HG02943 (cell line): Measurements from ENCODE around the gene GJC2.
"Not testable (repeated sequence)": the region's sequence is repeated elsewhere in the genome, so short reads cannot be mapped to it uniquely, and the experiment has no call there.

Source experiments
- ATAC-seq: cut with Tn5 transposase; IDR thresholded peaks from one replicate; pipeline ENCODE4 v1.9.1; 2021; ENCODE audit warnings: mild to moderate bottlenecking, low read depth, moderate library complexity; ENCODE audit not compliant: unreplicated experiment

GJC2 gene

DNA sequence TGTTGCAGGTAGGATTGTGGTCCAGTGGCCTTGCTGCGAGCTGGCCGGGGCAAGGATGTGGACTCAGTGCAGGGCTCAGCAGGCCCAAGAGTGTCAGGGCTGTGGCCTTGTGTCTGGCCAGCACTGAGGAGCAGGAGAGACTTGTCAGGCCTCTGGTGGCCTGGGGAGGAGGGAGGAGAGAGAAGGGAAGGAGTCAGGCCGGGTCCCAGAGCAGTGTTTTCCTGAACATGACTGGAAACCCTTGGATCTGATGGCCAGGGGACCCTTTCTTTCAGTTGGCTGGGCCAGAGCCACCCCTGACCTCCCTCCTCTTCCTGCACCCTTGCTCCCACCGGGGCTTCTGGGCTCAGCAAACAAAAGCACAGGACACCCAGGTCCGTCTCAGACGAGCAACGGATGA, 20.9 kb downstream of the GJC2 start:
- no peak for ATAC-seq

- ATAC-seq: no peak
Observed at GRCh38 chr1:228171221-228171891, 21.6 kb downstream of the GJC2 start.

- ATAC-seq: no peak
Observed at GRCh38 chr1:228172591-228173527, 23.1 kb downstream of the GJC2 start.

GRCh38 chr1:228173528-228174481, 24.1 kb downstream of the GJC2 start:
- ATAC-seq: not testable (repeated sequence)

GRCh38 chr1:228174482-228175315, 25.0 kb downstream of the GJC2 start:
- no peak for ATAC-seq

GRCh38 chr1:228175316-228176023, 25.7 kb downstream of the GJC2 start:
- no peak for ATAC-seq

GRCh38 chr1:228176024-228176395, 26.3 kb downstream of the GJC2 start:
- ATAC-seq: no peak

DNA sequence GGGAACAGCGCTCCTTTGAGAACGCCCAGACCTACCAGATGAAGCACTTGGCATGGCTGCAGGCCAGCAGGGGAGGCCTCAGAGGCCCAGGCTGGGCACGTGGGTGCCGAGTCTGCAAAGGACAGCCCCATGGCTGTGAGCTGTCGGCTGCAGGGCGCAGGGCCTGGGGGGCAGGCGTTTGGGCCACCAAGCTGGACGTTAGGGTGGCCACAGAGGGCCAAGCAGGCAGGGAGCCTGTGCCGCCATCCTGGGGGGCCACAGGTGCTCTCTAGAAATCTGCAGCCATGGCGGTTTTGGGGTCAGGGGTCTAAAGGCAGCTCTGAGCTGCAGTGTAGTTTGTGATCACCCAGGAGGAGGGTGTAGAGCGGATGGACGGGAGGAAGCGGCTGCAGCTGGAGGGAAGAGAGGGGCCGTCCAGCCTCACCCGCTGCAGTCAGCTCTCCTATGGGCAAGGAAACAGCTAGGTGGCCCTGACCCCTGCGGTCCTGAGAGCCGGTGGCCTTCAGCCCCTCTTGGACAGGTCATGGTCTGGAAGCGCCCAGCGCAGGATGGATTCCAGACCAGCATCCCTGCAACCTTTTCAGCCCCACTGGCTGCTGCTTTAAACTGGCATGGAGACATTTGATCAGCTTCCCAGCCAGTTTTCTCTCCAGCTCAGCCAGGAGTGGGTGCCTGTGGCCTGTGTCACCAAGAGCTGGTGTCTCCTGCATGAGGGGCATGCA, 26.9 kb downstream of the GJC2 start:
- no peak for ATAC-seq

DNA sequence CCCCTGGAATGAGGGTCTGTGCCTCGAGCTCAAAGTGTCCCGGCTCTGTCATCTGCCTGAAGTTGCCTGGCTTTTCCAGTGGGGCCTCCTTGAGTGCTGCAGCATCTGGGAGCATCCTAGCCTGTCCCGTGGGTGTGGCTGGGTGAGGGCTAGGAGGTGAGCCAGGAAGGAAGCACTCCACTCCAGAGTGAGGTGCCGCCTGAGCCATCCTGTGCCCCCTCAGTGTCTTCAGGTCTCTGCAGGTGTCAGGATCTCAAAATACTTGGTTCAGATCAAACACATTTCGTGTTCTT, 27.4 kb downstream of the GJC2 start:
- ATAC-seq: no peak

DNA sequence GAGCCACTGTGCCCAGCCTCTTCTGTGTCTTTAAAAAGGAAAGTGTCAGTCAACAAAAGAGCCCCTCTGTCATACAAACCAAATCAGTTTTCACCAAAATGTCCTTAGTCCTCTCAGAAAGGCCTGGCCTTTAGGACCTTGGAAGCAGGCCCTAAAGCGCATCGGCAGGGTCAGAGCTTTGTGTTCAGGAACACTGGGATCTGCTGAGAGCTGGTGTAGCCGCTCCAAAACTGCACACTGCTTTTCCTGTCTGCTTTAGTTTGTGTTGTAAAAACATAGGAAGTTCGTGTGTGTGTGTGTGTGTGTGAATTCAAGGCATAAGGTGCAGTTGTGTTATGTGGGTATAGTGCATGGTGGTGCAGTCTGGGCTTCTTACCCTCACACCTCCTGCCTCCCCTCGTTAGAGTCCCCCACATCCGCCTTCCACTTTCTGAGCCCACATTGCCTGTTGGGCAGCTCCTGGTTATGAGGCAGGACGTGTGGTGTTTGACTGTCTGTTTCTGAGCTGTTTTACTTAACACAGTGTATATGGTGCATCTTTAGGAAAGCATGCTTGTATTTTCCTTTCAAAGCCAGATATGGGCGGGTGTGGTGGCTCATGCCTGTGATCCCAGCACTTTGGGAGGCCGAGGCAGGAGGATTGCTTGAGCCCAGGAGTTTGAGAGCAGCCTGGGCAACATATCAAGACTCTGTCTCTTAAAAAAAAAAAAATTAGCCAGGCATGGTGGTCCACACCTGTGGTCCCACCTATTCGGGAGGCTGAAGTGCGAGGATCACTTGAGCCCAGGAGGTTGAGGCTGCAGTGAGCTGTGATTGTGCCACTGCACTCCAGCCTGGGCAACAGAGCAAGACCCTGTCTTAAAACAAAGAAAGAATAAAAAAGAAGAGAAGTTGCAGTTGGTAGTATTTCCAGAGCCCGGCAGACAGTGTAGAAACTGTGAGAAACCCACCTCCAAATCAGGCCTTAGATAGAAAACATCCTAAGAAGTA, 28.3 kb downstream of the GJC2 start:
- no peak for ATAC-seq

DNA sequence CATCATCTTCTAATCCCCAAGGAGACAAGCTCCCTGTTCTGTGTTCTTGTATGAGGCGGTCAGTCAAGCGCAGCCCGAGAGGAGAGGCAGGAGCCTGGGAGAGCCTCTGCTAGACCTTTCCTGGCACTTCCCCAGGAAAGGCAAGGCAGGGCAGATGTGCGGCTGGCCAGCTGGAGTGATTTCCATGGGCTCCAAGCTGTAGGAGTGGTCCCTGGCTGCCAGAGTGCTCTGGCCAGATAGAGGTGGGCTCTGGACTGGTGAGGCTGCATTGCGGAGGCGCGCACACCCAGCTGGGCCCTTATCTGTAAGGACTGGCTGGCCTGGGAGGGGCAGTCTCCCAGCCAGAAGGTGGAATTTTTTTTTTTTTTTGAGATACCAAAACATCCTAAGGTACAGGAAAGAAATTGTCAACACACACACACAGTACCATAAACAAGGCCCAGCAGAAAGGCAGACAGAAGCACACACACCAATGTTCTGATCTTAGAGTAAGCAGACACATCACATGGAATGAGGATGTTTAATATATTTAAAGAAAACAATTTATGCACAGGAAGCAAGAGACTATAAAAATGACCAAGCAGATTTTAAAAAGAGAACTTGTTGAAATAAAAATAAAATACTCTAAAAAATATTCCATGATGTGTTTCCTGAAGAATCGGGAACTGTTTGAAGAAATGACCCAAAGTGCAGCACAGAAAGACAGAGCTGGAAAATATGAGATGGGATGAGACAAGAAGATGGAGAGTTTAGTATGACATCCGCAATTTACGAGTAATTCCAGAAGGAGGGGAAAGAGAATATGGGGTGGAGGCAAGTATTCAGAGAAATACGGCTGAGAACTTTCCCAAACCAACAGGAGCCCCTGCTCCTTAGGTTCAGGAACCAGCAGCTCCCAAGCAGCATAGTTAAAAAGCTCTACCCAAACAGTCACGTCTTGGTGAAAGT, 29.3 kb downstream of the GJC2 start:
- no peak for ATAC-seq

GRCh38 chr1:228180271-228180958, 30.7 kb downstream of the GJC2 start:
- ATAC-seq: no peak

DNA sequence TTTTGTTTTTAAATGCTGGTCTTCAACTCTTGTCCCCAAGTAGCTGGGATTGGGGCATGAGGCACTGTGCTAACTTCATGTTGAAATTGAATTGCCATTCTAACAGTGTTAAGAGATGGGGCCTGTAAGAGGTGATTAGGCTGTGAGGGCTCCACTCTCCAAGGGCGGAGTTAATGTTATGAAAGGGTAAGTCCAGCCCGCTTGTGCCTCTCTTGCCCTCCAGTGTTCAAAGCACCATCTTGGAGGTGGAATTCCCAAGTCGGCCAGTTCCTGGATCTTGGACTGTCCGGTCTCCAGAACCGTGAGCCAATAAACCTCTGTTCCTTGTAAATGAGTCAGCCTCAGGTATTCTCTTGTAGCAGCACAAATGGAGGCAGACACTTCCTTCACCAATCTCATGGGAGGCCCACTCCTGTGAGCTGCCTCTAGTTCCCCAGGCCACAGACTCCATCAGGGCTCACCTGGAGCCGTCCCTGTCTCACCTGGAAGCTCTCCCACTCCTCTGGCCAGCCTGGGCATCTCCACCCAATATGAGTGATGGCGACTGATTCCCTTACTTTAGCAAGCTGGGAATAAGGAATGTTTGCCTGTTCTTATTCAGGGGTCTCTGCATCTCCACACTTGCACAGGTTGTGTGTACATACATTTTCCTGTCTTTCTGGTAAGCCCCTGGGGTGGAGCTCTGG, 31.4 kb downstream of the GJC2 start:
- no peak for ATAC-seq

DNA sequence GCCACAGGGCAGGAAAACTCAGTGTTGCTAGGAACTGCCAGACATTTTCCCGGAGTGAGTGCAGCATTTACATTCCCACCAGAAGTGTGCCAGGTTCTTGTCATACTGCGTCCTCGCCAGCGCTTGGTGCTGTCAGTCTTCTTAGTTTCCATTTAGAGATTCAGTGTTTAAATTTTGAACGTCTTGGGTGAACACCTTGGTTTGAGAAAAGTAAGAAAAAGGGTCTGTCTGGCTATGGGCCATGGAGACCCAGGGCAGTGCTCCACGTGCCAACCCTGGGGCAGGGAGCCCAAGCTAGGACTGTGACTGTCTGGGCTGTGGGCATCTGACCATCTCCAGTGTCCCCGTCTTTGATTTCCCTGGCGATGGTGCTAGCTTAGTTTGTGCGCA, 31.9 kb downstream of the GJC2 start:
- ATAC-seq: no peak

GRCh38 chr1:228182296-228183030, 32.7 kb downstream of the GJC2 start:
- no peak for ATAC-seq
